ENCODE measurements around the gene ADGRD1. TPM values are rescaled to one million over a fixed set of nuclear protein-coding genes. Genes with fewer than 3 reads are reported as not detected.

Gene ADGRD1
- polyA plus RNA-seq, 1 experiment = 68.5 TPM

DNA sequence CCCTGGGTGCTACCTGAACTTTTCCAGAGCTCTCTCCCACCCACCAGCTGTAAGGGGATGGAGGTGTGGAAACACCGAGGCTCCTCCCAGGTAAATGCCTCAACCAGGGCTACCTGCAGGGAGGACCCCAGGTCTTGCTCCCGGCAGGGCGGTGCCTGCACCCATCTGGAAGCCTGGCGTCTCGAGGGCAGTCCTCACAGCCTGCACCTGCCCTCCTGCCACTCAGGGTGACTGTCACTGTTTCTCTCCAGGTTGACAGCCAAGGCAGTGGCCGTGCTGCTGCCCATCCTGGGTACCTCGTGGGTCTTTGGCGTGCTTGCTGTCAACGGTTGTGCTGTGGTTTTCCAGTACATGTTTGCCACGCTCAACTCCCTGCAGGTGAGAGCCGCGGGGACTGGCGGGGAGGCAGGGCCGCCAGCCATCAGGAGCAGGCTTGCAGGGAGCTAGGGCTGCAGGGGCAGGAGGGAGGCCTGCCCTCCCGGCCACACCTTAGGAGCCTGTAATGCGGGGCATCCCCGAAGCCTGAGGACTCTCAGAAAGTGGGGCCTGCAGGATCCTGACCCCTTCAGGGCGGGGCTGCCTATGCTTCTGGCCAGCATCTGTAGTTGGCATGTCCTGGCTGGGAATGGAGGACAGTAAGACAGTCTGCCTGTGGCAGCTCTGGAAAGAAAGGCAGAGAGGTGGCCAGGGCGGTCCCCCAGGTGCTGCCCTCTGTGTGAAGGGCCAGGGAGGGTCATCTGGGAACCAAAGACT, 182.3 kb downstream of the ADGRD1 start:
- no peak for TF ChIP-seq CTCF (IDR thresholded peaks at IDR 0.05; ENCODE audit: insufficient read depth, low read depth, low read length)
- ChIA-PET POLR2A (no interaction called here), CTCF (interaction anchor here (2.0 to 8.3 kb wide), 2 partner anchors 31 to 220 kb away, joined by 7 to 96 read pairs; no protein-coding TSS in a partner anchor)
- peaks cover 2% of the 10 kb centered on the region; the same call in 1 of the 2 replicates for H3K36me3 ChIP-seq (ENCODE audit: control insufficient read depth, insufficient read depth, low read length)
- DNase-seq (ENCODE audit: low read depth) = no peak
- no peak overlapping the region for H3K4me3 ChIP-seq (ENCODE audit: low read depth, low read length)
- no peaks in the 10 kb centered on the region for H3K27me3 ChIP-seq (ENCODE audit: control insufficient read depth, insufficient read depth, low read length)

DNA sequence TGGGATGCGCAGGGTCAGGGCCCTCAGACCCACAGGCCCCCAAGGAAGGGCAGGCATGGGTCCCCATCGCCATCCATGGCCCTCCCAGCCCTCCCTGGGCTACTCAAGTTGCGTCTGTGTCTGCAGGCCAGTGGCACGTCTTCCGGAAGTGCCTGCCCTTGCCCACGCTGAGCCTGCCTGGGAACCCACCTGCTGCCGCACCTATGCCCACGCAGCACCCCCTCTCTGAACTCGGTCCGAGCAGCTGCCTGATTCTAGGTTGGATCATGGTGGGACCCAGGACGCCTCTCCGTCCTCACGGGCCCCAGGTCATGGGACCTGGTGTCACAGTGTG, 182.8 kb downstream of the ADGRD1 start:
- TF ChIP-seq CTCF (IDR thresholded peaks at IDR 0.05; ENCODE audit: insufficient read depth, low read depth, low read length) = no peak
- no peaks in the 10 kb centered on the region; the same call in 1 of the 2 replicates for H3K36me3 ChIP-seq (ENCODE audit: control insufficient read depth, insufficient read depth, low read length)
- CTCF ChIA-PET = interaction anchor here (8.3 kb wide), 1 partner anchor 31 kb away, joined by 96 read pairs; no protein-coding TSS in a partner anchor
- H3K4me3 ChIP-seq (ENCODE audit: low read depth, low read length) = no peak overlapping the region
- no peaks in the 10 kb centered on the region for H3K27me3 ChIP-seq (ENCODE audit: control insufficient read depth, insufficient read depth, low read length)
- POLR2A ChIA-PET = no interaction called here
- no peak for DNase-seq (ENCODE audit: low read depth)

DNA sequence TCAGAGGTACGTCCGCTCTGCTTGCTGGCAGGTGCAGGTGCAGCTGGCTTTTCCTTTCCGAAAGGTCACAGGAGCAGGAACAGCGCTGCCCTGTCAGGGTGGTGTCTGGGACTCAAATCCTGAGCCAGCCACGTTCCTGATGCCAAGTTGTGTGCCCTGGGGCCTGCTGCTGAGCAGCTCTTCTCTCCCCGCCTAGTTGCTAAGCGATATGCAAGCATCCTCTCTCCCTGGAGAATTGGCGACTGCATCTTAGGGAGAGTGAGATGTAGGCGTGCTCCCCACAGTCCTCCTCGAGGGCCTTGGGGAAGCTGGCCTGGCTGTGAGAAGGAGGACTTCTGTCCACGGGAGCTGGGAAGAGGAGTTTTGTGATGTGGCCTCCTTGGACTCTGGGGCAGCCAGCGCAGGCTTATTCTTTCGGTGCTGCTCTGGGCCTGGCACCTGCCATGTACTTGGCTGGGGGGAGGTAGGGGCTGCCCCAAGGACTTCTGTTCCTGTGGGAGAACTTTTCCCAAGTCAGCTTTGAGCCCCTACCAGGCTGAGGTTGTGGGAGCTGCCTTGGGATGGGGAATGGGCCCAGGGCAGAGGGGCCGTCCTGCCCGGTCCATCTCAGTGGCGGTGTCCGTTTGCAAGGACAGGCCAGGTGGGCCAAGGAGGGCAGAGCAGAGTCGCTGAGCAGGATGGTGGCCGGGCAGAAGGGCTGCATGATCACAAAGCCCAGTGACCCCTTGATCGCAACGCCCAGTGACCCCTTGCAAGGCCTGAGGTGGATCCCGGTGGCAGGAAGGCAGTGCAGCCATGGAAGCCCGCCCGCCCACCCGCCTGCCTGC, 183.5 kb downstream of the ADGRD1 start:
- CTCF ChIA-PET = interaction anchor here (1.3 to 8.3 kb wide), 2 partner anchors 32 to 221 kb away, joined by 3 to 96 read pairs; no protein-coding TSS in a partner anchor

DNA sequence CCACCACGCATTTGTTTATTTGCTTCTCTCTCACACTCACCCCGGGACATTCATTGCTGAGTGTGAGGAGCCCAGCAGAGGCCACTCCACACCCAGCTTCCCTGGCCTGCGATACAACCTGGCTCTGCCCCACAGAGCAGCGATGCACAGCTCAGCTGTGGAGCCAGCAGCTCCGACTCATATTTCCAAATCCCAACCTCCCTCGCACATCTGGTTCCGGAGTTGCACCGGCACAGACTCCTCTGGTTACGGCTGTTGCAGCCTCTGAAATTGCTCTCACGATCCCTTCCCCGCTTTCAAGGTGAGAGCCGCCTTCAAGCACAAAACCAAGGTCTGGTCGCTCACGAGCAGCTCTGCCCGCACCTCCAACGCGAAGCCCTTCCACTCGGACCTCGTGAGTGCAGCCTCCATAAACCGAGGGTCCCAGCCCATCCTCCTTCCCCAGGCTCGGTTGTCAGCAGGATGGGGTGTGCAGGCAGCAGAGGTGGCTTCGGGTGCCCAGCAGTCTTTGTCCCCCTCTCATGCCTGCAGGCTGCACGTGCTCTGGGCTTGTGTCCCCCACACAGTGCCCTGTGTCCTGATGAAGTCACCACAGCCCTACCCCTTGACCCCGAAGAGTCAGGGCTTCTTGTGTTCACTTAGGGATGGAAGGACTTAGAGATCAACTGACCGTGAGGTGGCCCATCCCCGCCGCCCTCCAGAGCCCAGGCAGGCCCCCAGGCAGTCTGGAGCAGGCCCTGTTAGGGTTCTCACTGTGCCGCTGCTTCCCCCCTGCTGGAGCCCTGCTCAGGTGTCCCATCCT, 184.3 kb downstream of the ADGRD1 start:
- no peaks in the 10 kb centered on the region for H3K27me3 ChIP-seq (ENCODE audit: control insufficient read depth, insufficient read depth, low read length)
- POLR2A ChIA-PET = no interaction called here
- H3K36me3 ChIP-seq (ENCODE audit: control insufficient read depth, insufficient read depth, low read length) = no peaks in the 10 kb centered on the region; the same call in 1 of the 2 replicates
- DNase-seq (ENCODE audit: low read depth) = no peak
- no peak for TF ChIP-seq CTCF (IDR thresholded peaks at IDR 0.05; ENCODE audit: insufficient read depth, low read depth, low read length)
- CTCF ChIA-PET = interaction anchor here (0.5 to 8.3 kb wide), 3 partner anchors 33 to 1107 kb away, joined by 3 to 96 read pairs (median 3); no protein-coding TSS in a partner anchor
- no peak overlapping the region for H3K4me3 ChIP-seq (ENCODE audit: low read depth, low read length)

More for the DNA sequence above, 183.5 kb downstream of the ADGRD1 start:
- Histone ChIP-seq H3K36me3 (ENCODE audit: control insufficient read depth, insufficient read depth, low read length) (no peaks in the 10 kb centered on the region; the same call in 1 of the 2 replicates), H3K27me3 (ENCODE audit: control insufficient read depth, insufficient read depth, low read length) (no peaks in the 10 kb centered on the region), H3K4me3 (ENCODE audit: low read depth, low read length) (no peak overlapping the region)
- POLR2A ChIA-PET = no interaction called here
- DNase-seq (ENCODE audit: low read depth) = no peak
- TF ChIP-seq CTCF (IDR thresholded peaks at IDR 0.05; ENCODE audit: insufficient read depth, low read depth, low read length) = no peak
